COLO829 (cell line): Measurements from ENCODE around the gene POLR2J.
"Not testable (repeated sequence)": the region's sequence is repeated elsewhere in the genome, so short reads cannot be mapped to it uniquely, and the experiment has no call there.

Experiments
- DNase-seq: peaks from one replicate; pipeline ENCODE4 v3.0.0; 2012; ENCODE audit warnings: low spot score

The POLR2J gene

GRCh38 chr7:102466097-102466496, 12.6 kb downstream of the POLR2J start:
- DNase-seq: no peak

GRCh38 chr7:102464577-102465280, 14.0 kb downstream of the POLR2J start, which contains the start of the genes ALKBH4 and LRWD1:
Gene ALKBH4, minus strand, starts transcription at chr7:102464863. Its CDS starts 27 bp downstream, at chr7:102464836.
Gene LRWD1, plus strand, starts transcription at chr7:102464984. Its CDS starts 97 bp downstream, at chr7:102465081.
- peak; percentile 100 for DNase-seq

- DNase-seq: no peak
These were observed 14.7 kb downstream of the POLR2J start for GRCh38 chr7:102463841-102464576.

- DNase-seq: no peak
These were observed 18.3 kb downstream of the POLR2J start for GRCh38 chr7:102460467-102460866.

GRCh38 chr7:102459221-102459844, 19.4 kb downstream of the POLR2J start:
- no peak for DNase-seq

GRCh38 chr7:102457352-102457924, 21.3 kb downstream of the POLR2J start:
- no peak for DNase-seq

- no peak for DNase-seq
These were observed 22.4 kb downstream of the POLR2J start for GRCh38 chr7:102456327-102456726.

- DNase-seq: no peak
These were observed 23.1 kb downstream of the POLR2J start for GRCh38 chr7:102455596-102455995.

GRCh38 chr7:102454932-102455331, 23.8 kb downstream of the POLR2J start:
- DNase-seq: not testable (repeated sequence)

GRCh38 chr7:102454468-102454867, 24.3 kb downstream of the POLR2J start:
- no peak for DNase-seq

- DNase-seq: no peak
These were observed 25.4 kb downstream of the POLR2J start for GRCh38 chr7:102453319-102453718.

- DNase-seq: no peak
These were observed 26.3 kb downstream of the POLR2J start for GRCh38 chr7:102452451-102452850.

- DNase-seq: no peak
These were observed 27.2 kb downstream of the POLR2J start for GRCh38 chr7:102451371-102452054.

- DNase-seq: no peak
These were observed 28.5 kb downstream of the POLR2J start for GRCh38 chr7:102450242-102450641.

GRCh38 chr7:102449136-102449535, 29.6 kb downstream of the POLR2J start:
- no peak for DNase-seq

- no peak for DNase-seq
These were observed 31.4 kb downstream of the POLR2J start for GRCh38 chr7:102447311-102447710.

GRCh38 chr7:102446387-102447156, 32.1 kb downstream of the POLR2J start:
- no peak for DNase-seq

- no peak for DNase-seq
These were observed 33.0 kb downstream of the POLR2J start for GRCh38 chr7:102445674-102446071.

GRCh38 chr7:102444961-102445673, 33.6 kb downstream of the POLR2J start:
- no peak for DNase-seq
